Medulla oblongata (tissue), 1 donor: ENCODE results near the gene GRAMD2B.
A peak's percentile ranks its signal among the peaks of the same experiment; 100 is the strongest.
"Not testable (repeated sequence)": the region's sequence is repeated elsewhere in the genome, so short reads cannot be mapped to it uniquely, and the experiment has no call there.

Source experiments
- DNase-seq: peaks from one replicate; pipeline ENCODE4 v3.0.0-alpha.2; 2015; ENCODE audit errors: extremely low spot score

The GRAMD2B gene

GRCh38 chr5:126413856-126414255 is 9.4 kb upstream of the GRAMD2B start:
- DNase-seq, result no peak

DNA sequence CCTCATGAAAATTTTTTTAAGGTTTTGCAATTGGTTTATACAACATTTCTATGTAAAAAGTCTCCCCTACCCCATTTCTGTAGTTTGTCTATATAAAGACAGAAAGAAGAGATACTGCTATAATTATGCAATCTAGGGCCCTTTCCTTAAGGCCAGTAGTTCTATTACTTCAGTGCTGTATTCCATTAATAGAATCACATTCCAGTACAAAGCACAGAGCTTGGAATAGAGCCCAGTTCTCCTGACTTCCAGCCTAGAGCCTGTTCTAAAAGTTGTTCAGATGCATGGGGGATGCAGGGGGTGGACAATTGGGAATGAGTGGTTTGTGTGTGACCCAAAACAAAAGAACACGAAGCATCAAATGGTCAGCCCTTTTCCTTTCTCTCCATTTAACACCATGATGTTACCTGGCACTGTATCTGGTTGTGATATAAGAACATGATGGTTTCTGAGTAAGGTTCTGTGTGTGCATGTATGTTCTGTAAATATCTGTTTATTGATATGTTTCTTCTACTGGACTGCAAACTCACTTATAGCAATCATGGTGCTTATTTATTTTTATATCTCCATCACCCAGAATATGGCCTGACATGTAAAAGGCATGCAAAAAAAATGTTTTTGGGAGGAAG is 8.2 kb upstream of the GRAMD2B start:
- DNase-seq, result peak; percentile 84

DNA sequence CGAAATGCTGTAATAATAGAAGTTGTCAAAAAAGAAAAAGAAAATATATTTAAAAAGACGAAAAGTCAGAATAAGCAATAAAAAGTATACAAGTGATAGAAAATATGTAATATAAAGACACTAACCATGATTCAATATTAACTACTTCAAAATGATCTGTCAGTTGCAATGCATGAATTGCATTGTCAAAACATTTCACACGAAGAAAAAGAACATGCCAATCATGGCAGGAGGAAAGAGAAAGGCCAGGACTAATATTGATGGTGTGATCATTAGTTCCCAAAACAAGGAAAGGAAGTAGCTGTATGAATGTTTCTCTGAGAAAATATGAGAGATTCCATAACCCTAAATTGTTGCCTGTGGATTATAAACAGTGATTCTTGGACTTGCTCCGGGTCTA is 7.4 kb upstream of the GRAMD2B start:
- no peak for DNase-seq

GRCh38 chr5:126416266-126416925 is 6.8 kb upstream of the GRAMD2B start:
- no peak for DNase-seq

DNA sequence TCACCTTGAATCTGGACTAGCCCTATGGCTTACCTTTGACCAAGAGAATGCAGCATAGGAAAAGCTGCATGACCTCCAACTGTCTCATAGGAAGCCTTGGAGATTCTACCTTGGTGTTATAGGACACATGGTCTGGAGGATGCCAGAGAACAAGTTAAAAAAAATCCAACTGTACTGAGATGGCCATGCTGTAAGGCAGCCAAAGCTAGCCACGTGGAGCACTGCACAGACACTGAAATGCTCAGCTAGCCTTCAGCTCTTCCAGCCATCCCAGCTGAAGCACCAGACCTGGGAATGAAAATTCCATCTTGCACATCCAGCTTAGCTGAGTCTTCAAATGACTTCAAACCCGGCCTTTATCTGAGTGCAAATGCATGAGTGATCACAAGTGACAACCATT is 6.0 kb upstream of the GRAMD2B start:
- DNase-seq, result no peak

DNA sequence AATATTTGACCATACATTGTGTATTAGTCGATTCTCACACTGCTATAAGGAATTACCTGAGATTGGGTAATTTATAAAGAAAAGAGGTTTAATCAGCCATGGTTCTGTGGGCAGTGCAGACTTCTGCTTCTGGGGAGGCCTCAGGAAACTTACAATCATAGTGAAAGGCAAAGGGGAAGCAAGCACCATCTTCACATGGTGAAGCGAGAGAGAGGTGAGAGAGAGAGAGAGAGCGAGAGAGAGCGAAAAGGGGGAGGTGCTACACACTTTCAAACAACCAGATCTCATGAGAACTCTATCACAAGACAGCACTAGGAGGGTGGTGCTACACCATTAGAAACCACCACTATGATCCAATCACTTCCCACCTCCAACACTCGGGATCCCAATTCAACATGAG is 4.1 kb upstream of the GRAMD2B start:
- DNase-seq, result no peak

GRCh38 chr5:126428421-126428820 is 5.2 kb downstream of the GRAMD2B start:
- no peak for DNase-seq

DNA sequence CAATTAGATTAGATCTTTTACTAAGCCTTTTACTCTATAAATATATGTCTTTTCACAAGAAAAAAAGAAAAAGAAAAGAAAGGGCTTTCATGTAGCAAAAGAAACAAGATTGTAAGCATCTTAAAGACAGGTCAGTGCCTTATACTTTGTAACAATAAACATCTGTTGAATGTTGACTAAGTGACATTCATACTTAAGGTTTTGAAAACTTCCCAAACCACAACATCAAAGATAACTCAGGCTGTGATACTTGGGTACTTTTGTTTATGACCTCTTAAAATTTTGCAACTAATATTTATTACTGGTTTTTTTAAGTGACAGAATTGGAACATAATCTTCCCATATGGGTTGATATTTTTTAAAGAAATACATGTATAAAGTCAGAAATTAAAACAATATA is 7.4 kb downstream of the GRAMD2B start:
- DNase-seq, result no peak

DNA sequence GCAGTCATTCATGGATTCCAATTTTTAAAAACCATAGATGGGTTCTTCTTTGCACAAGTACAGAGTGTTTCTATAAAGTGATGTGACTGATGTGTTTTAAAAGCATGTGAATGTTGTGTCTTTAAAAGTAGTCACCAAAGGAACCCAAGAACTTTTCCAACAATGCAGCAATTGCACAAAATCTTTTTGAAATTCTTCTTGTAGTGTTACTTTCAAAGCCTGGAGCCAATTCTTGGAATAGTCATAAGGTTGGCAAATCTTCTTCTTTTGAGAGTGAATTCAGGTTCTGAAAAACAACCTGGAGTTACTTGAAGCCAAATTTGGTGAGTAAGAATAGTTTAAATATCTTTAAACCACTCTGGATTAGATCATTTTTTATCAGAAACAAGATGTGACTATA is 10.5 kb downstream of the GRAMD2B start:
- DNase-seq, result peak; percentile 81

DNA sequence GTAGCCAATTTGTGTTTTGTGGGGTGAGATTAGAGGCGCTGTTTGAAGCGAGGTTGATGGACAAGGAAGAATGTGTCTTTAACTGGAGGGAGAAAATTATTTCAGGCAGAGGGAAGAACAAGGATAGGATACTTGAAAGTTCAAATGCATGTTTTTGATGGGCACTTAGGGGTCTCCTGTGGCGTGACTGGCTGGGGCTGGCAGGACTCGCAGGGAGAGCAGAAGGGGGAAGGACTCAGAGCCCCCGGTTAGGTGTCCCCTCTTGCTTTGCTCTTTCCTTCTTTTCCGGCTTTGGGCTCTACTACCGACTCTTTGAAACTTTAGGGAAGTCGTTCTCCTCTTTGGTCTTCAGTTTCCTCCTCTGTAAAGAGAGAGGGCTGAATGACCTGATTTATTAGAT is 12.1 kb downstream of the GRAMD2B start:
- no peak for DNase-seq

- DNase-seq, result no peak
Measured at GRCh38 chr5:126435714-126436113, 12.5 kb downstream of the GRAMD2B start.

DNA sequence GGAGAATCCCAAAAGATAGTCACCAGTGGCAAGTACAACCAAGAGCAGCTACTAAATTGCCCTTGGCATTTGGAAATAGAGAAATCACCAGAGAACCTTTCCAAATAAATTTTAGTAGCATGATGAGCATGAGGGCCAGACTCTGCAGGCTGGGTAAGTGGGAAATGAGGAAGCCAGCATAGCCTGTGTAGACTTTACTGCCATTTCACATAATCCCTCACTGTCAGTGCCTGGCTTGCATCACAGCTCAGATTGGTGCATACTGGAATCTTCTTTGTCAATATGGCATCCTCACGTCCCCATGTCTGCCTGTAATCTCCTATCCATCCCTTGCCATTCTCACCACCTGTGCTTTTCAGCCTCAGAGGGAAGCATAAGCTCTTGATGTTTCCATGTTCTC is 14.5 kb downstream of the GRAMD2B start:
- DNase-seq, result no peak

DNA sequence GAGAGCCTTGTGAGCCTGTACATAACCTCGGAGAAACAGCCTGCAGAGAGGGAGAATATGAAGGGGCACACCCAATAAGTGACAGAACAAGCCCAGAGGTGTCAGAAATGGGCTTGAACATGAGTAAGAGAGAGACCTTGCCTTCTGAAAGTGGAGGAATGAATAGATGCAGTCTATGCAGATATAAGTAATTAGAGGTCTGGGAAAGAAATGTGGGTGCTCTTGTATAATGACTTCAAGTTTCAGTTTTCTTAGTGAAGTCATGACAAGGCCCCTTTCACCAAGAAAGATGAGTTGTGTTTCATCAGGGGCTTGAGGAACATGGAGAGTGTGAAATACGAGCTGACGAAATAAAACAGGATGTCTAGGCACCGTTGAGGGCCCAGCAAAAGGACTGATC is 15.1 kb downstream of the GRAMD2B start:
- DNase-seq, result no peak

DNA sequence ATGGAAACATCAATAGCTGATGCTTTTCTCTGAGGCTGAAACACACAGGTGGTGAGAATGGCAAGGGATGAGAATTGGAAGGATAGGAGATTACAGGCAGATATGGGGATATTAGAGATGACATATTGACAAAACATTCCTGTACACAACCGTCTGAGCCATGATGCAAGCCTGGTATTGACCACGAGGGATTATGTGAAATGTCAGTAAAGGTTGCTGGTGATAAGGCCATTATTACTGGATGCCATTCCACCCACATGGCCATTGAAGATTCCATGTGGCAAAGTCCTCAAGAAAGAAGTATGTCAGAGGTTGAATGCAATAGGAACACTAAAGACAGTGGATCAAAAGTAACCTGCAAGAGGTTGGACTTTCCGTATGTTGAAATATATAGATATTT is 15.7 kb downstream of the GRAMD2B start:
- no peak for DNase-seq

DNA sequence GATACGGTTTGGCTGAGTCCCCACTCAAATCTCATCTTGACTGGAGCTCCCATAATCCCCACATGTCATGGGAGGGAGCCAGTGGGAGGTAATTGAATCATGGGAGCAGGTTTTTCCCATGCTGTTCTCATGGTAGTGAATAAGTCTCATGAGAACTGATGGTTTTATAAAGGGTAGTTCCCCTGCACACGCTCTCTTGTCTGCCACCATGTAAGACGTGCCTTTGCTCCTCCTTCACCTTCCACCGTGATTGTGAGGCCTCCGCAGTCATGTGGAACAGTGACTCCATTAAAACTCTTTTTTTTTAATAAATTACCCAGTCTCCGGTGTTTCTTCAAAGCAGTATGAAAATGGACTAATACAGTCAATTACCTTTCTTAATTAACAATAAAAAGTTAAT is 16.5 kb downstream of the GRAMD2B start:
- not testable (repeated sequence) for DNase-seq

DNA sequence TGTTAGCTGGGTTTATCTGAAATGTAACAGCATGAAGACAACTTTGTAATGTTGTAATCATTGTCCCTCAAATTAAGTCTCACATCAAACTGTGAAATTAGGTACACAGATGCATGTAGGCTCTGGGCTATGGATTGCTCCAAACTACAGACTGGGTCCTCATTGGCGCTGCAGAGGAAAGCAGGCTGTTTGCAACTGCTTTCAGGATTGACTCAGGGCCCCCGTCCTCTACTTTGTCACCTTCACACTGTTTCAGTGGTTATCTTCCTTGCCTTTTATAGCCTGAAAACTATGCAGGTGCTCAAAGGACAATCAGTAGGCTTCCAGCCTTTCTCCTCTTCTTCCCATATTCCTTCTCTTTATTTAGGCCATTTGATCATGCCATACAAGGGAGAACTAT is 18.0 kb downstream of the GRAMD2B start:
- no peak for DNase-seq

- DNase-seq, result peak; percentile 65
Measured at GRCh38 chr5:126443374-126443851, 20.2 kb downstream of the GRAMD2B start.

DNA sequence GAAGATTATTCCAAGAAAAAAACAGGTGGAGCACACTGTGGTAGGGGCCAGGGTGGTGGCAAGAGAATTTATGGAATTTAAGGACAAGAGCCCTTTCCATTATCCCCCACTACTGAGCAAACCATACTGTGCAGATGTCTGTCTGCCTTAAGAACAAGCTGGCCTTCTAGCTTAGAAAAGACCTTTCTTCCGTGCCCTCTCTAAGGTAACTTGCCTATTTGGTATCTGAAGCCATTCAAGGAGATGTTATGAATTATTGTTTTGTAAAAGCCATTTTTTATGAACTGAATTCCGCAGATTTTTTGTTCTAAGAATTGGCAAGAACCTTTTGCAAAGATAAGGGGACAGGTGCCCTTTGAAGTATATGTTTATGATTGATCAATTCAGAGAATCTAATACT is 20.9 kb downstream of the GRAMD2B start:
- no peak for DNase-seq

DNA sequence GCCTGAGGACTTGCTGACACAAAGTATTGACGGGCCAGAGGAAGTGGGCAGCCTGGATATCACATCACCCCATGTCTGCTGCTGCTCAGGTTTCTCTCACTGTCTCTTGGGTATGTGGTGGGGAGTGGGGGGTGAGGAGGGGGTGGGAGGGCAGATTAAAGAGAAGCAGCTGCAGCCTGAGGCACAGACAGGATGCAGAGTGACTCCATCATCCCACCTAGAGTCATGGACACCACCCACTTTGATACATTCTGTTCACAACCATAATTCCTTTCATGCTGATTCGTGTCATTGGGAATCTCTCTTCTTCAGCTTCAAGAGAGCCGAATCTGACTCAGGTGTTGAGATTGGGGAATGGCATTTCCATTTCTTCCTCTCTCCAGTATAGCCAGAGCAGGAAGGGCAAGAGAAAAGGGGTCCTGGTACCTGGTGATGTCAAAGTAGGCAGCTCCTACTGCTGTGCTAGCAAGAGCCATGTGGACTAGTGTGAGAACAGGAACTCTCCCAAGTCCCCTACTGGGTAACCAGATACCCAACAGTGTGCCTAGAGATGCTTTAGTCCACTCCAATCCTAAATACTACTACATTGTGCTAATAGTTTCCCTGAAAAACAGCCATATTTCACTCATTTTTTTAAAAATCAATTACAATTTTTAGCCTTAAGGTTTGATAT is 22.4 kb downstream of the GRAMD2B start:
- no peak for DNase-seq

GRCh38 chr5:126446498-126447224 is 23.5 kb downstream of the GRAMD2B start:
- no peak for DNase-seq

DNA sequence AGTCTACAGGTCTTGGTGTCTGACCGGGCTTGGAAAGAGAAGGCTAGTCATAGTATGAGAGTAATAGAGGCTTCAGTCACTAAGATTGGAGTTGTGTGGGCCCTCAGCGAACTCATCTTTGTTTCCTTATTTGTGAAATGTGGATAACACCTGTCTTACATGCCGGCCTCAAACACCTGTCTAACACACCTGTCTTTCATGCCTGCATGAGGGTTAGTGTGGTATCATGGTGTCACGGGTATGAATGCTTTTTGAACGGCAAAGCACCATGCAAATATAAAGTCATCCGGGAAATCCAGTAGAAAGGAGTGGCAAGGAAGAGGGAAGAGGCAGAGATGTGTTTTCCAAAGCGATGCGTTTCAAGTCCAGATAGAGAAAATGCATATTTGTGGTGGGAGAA is 25.5 kb downstream of the GRAMD2B start:
- no peak for DNase-seq

- DNase-seq, result no peak
Measured at GRCh38 chr5:126449751-126450271, 26.6 kb downstream of the GRAMD2B start.
